ENCODE measurements around the gene HBA1. TPM values are rescaled to one million over a fixed set of nuclear protein-coding genes. Genes with fewer than 3 reads are reported as not detected.
"Not testable (repeated sequence)": the region's sequence is repeated elsewhere in the genome, so short reads cannot be mapped to it uniquely, and the experiment has no call there.

HBA1 gene
- polyA plus RNA-seq, 3 donors: 505 to 589 (median 544) TPM

- DNase-seq (ENCODE audit: low read depth in 3 of 3, low spot score in 2 of 3): no peak
Measured at GRCh38 chr16:159136-159849, 17.2 kb upstream of the HBA1 start.

DNA sequence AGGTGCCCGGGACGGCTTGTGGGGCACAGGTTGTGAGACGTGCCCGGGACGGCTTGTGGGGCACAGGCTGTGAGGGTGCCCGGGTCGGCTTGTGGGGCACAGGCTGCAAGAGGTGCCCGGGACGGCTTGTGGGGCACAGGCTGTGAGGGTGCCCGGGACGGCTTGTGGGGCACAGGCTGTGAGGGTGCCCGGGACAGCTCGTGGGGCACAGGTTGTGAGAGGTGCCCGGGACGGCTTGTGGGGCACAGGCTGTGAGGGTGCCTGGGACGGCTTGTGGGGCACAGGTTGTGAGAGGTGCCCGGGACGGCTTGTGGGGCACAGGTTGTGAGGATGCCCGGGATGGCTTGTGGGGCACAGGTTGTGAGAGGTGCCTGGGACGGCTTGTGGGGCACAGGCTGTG, 16.2 kb upstream of the HBA1 start:
- DNase-seq (ENCODE audit: low read depth in 3 of 3, low spot score in 2 of 3): not testable (repeated sequence)

DNA sequence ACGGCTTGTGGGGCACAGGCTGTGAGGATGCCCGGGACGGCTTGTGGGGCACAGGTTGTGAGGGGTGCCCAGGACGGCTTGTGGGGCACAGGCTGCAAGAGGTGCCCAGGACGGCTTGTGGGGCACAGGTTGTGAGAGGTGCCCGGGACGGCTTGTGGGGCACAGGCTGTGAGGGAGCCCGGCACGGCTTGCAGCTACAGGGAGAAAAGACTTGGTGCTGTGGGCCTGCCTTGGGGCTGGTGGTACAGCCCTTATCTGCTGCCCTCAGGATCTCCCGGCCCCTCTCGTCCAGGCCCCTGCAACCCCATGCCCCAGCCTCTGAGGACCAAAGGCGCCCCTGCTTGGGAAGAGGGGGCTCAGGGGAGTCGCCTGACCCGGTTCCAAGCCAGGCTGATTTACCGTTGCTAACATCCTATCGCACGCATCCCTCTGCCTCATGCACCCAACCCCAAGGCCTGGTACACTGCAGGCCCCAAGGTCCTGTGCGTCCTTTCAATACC, 15.7 kb upstream of the HBA1 start:
- no peak for DNase-seq (ENCODE audit: low read depth in 3 of 3, low spot score in 2 of 3)

DNA sequence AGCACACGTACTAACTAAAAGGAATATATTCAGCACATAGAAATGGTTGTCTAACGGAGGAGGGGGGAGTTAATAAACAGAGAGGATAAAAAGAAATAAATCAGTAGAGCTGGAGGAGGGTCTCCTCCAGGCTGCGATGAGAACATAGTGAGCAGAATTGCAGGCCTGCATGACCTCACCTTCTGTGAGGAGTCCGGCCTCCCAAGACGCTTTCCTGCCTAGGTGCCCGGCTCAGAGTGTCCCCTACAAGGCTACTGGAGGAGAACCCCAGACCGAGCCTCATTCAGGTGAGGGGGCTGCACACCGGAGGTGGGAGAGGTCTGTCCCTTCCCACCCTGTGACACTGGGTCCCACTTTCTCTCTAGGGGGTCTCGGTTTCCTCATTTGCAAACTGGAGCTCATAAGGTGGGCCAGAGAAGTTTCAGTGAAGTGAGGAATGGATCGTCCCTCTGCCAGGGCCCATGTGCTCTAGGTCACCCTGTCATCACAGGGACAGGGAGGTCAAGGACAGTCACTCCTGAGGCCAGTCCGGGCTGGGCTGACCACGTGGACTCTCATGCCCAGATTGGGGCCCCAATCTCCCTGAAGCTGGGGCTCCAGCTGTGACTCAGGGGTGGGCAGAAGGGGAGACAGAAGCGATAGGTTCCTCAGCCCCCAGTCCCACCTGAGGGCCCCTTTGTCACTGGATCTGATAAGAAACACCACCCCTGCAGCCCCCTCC, 14.0 kb upstream of the HBA1 start:
- no peak for DNase-seq (ENCODE audit: low read depth in 3 of 3, low spot score in 2 of 3)

GRCh38 chr16:163139-163538, 13.3 kb upstream of the HBA1 start:
- not testable (repeated sequence) for DNase-seq (ENCODE audit: low read depth in 3 of 3, low spot score in 2 of 3)

- DNase-seq (ENCODE audit: low read depth in 3 of 3, low spot score in 2 of 3): not testable (repeated sequence)
Measured at GRCh38 chr16:163696-164095, 12.8 kb upstream of the HBA1 start.

GRCh38 chr16:164134-164823, 12.2 kb upstream of the HBA1 start:
- not testable (repeated sequence) for DNase-seq (ENCODE audit: low read depth in 3 of 3, low spot score in 2 of 3)

GRCh38 chr16:164827-165538, 11.5 kb upstream of the HBA1 start:
- DNase-seq (ENCODE audit: low read depth in 3 of 3, low spot score in 2 of 3): no peak

DNA sequence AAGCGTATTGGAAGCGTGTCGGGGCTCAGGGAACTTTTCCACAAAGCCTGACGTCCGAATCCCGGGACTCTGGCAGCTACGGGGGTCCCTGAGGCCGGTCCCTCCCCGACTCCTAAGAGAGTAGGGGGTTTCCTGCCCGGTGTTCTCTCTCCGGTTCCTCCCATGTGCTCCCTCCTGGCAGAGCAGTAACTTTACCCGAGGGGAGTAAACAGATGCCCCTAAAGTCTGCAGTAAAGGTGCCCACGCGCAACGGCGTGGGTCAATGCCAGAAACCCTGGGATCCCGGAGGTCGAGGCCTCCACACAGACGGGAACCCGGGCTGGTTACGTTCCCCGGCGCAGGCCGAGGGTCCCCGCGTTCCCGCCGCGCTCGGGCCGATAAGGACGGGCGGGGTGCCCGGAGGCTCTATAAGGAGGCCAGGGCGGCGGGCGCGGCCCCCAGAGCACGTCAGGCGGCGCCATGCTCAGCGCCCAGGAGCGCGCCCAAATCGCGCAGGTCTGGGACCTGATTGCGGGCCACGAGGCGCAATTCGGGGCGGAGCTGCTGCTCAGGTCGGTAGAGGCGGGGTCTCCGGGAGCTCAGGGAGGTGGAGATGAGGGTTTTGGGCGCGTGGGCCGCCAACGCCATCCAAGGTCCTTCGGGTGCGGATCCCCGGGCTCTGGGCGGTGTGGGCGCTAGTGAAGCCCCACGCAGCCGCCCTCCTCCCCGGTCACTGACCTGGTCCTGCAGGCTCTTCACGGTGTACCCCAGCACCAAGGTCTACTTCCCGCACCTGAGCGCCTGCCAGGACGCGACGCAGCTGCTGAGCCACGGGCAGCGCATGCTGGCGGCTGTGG, 10.7 kb upstream of the HBA1 start, which contains the start of gene HBM:
Gene HBM, plus strand, starts transcription at position 440 of the 836 bp plus-strand sequence. Its CDS starts 20 bp downstream, at position 460.
- DNase-seq (ENCODE audit: low read depth in 3 of 3, low spot score in 2 of 3): no peak

GRCh38 chr16:166375-167121, 9.9 kb upstream of the HBA1 start:
- no peak for DNase-seq (ENCODE audit: low read depth in 3 of 3, low spot score in 2 of 3)

- DNase-seq (ENCODE audit: low read depth in 3 of 3, low spot score in 2 of 3): no peak
Measured at GRCh38 chr16:167122-167690, 9.3 kb upstream of the HBA1 start.

GRCh38 chr16:168424-168823, 8.1 kb upstream of the HBA1 start:
- DNase-seq (ENCODE audit: low read depth in 3 of 3, low spot score in 2 of 3): no peak

GRCh38 chr16:169014-169413, 7.5 kb upstream of the HBA1 start:
- no peak for DNase-seq (ENCODE audit: low read depth in 3 of 3, low spot score in 2 of 3)

GRCh38 chr16:170088-170507, 6.4 kb upstream of the HBA1 start:
- DNase-seq (ENCODE audit: low read depth in 3 of 3, low spot score in 2 of 3): not testable (repeated sequence)

GRCh38 chr16:170788-171187, 5.7 kb upstream of the HBA1 start:
- DNase-seq (ENCODE audit: low read depth in 3 of 3, low spot score in 2 of 3): no peak

DNA sequence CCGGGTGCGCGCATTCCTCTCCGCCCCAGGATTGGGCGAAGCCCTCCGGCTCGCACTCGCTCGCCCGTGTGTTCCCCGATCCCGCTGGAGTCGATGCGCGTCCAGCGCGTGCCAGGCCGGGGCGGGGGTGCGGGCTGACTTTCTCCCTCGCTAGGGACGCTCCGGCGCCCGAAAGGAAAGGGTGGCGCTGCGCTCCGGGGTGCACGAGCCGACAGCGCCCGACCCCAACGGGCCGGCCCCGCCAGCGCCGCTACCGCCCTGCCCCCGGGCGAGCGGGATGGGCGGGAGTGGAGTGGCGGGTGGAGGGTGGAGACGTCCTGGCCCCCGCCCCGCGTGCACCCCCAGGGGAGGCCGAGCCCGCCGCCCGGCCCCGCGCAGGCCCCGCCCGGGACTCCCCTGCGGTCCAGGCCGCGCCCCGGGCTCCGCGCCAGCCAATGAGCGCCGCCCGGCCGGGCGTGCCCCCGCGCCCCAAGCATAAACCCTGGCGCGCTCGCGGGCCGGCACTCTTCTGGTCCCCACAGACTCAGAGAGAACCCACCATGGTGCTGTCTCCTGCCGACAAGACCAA, 4.0 kb upstream of the HBA1 start, which contains the start of gene HBA2:
Gene HBA2, plus strand, starts transcription at position 503 of the 568 bp plus-strand sequence. Its CDS starts 37 bp downstream, at position 540.
- not testable (repeated sequence) for DNase-seq (ENCODE audit: low read depth in 3 of 3, low spot score in 2 of 3)

GRCh38 chr16:173211-173854, 3.1 kb upstream of the HBA1 start:
- not testable (repeated sequence) for DNase-seq (ENCODE audit: low read depth in 3 of 3, low spot score in 2 of 3)
